ENCODE measurements around the gene NDUFA13.

NDUFA13 gene

GRCh38 chr19:19488875-19489690 is 26.9 kb upstream of the NDUFA13 start:
- peak; percentile 64 to 69 for DNase-seq (ENCODE audit: low read depth in 2 of 2)

- DNase-seq (ENCODE audit: low read depth in 2 of 2) = no peak
Measured at GRCh38 chr19:19489804-19490204, 26.2 kb upstream of the NDUFA13 start.

GRCh38 chr19:19490214-19490968 is 25.6 kb upstream of the NDUFA13 start:
- peak; percentile 66 to 70 for DNase-seq (ENCODE audit: low read depth in 2 of 2)

- DNase-seq (ENCODE audit: low read depth in 2 of 2) = no peak
Measured at GRCh38 chr19:19491321-19492025, 24.6 kb upstream of the NDUFA13 start.

GRCh38 chr19:19492026-19492610 is 23.9 kb upstream of the NDUFA13 start:
- no peak for DNase-seq (ENCODE audit: low read depth in 2 of 2)

GRCh38 chr19:19493841-19494546 is 22.0 kb upstream of the NDUFA13 start:
- DNase-seq (ENCODE audit: low read depth in 2 of 2) = no peak

GRCh38 chr19:19495614-19496603 is 20.1 kb upstream of the NDUFA13 start:
- no peak for DNase-seq (ENCODE audit: low read depth in 2 of 2)

- no peak for DNase-seq (ENCODE audit: low read depth in 2 of 2)
Measured at GRCh38 chr19:19498255-19498991, 17.6 kb upstream of the NDUFA13 start.

- no peak for DNase-seq (ENCODE audit: low read depth in 2 of 2)
Measured at GRCh38 chr19:19499272-19499995, 16.6 kb upstream of the NDUFA13 start.

GRCh38 chr19:19500975-19501644 is 14.9 kb upstream of the NDUFA13 start:
- no peak for DNase-seq (ENCODE audit: low read depth in 2 of 2)

GRCh38 chr19:19501798-19502197 is 14.2 kb upstream of the NDUFA13 start:
- DNase-seq (ENCODE audit: low read depth in 2 of 2) = no peak

GRCh38 chr19:19502281-19502680 is 13.7 kb upstream of the NDUFA13 start:
- DNase-seq (ENCODE audit: low read depth in 2 of 2) = no peak

- DNase-seq (ENCODE audit: low read depth in 2 of 2) = no peak
Measured at GRCh38 chr19:19502808-19503602, 13.0 kb upstream of the NDUFA13 start.

GRCh38 chr19:19504754-19505668 is 11.0 kb upstream of the NDUFA13 start:
- no peak for DNase-seq (ENCODE audit: low read depth in 2 of 2)

- no peak for DNase-seq (ENCODE audit: low read depth in 2 of 2)
Measured at GRCh38 chr19:19505669-19506326, 10.2 kb upstream of the NDUFA13 start.

- no peak for DNase-seq (ENCODE audit: low read depth in 2 of 2)
Measured at GRCh38 chr19:19506592-19506991, 9.4 kb upstream of the NDUFA13 start.
